Endodermal cell (in vitro differentiated cells): Measurements from ENCODE around the gene KRT1. TPM values are rescaled to one million over a fixed set of nuclear protein-coding genes. Genes with fewer than 3 reads are reported as not detected.

Experiments used
- DNase-seq: peaks from one replicate; pipeline ENCODE4 v3.0.0-alpha.2; 2017
- H3K27ac ChIP-seq: 2 replicates; pipeline ENCODE4 v1.5.1; 2013; ENCODE audit warnings: mild to moderate bottlenecking, low read depth, low read length, moderate library complexity
- H3K27me3 ChIP-seq: 2 replicates; pipeline ENCODE4 v1.6.1; 2013; ENCODE audit warnings: mild to moderate bottlenecking, low read length, moderate library complexity; ENCODE audit not compliant: insufficient read depth, control insufficient read depth, poor library complexity, severe bottlenecking
- H3K36me3 ChIP-seq: 2 replicates; pipeline ENCODE4 v1.7.0; 2013; ENCODE audit warnings: mild to moderate bottlenecking, low read length, moderate library complexity; ENCODE audit not compliant: control insufficient read depth, insufficient read depth
- H3K4me1 ChIP-seq: one replicate; pipeline ENCODE4 v1.7.0; 2013; ENCODE audit warnings: low read length; ENCODE audit not compliant: control insufficient read depth, insufficient read depth
- H3K4me3 ChIP-seq: 2 replicates; pipeline ENCODE4 v1.5.1; 2013; ENCODE audit warnings: mild to moderate bottlenecking, low read length, moderate library complexity
- H3K9ac ChIP-seq: 2 replicates; pipeline ENCODE4 v1.6.1; 2013; ENCODE audit warnings: mild to moderate bottlenecking, low read length, moderate library complexity; ENCODE audit not compliant: poor library complexity, severe bottlenecking; ENCODE audit errors: extremely low read depth
- H3K9me3 ChIP-seq: 2 replicates; pipeline ENCODE4 v1.6.1; 2013; ENCODE audit warnings: mild to moderate bottlenecking, low read length, moderate library complexity; ENCODE audit not compliant: control insufficient read depth
- H3K27ac Mint-ChIP-seq: 2 replicates; pipeline ENCODE4 v1.8.0; 2020; ENCODE audit warnings: mixed read lengths
- H3K27me3 Mint-ChIP-seq: 2 replicates; pipeline ENCODE4 v1.8.0; 2021; ENCODE audit warnings: mild to moderate bottlenecking, mixed read lengths; ENCODE audit not compliant: insufficient read depth
- H3K36me3 Mint-ChIP-seq: 2 replicates; pipeline ENCODE4 v1.8.0; 2020; ENCODE audit warnings: low read depth, mixed read lengths
- H3K4me1 Mint-ChIP-seq: 2 replicates; pipeline ENCODE4 v1.8.0; 2020; ENCODE audit warnings: mixed read lengths
- H3K4me3 Mint-ChIP-seq: 2 replicates; pipeline ENCODE4 v1.8.0; 2020; ENCODE audit warnings: mild to moderate bottlenecking, moderate library complexity, mixed read lengths
- H3K9me3 Mint-ChIP-seq: 2 replicates; pipeline ENCODE4 v1.8.0; 2020; ENCODE audit warnings: mild to moderate bottlenecking, mixed read lengths
- CTCF ChIP-seq: fragments of 200-600 bp; sonication (generic); conservative IDR thresholded peaks from 2 replicates; pipeline ENCODE4 v1.5.0; 2021; ENCODE audit warnings: antibody characterized with exemption, mild to moderate bottlenecking
- WGBS, 2 experiments: methylation state at CpG; one replicate each; pipeline versions ENCODE4 v1.1.5 to v1.1.7; 2013; ENCODE audit warnings: missing lambda C conversion rate in 2 of 2, mixed read lengths in 1 of 2; ENCODE audit not compliant: insufficient coverage in 1 of 2, insufficient read length in 1 of 2; 5-methylcytosine and 5-hydroxymethylcytosine counted together
- total RNA-seq, 2 donors: library from RNA; stranded (reverse); fragmentation: NEBNext Ultra II Directional in 1 of 2; extraction: Animal tissue kit (Norgen Biotek cat#: 25700) in 1 of 2; gene quantifications; 2 replicates in 1 of 2; 3 replicates in 1 of 2; pipeline ENCODE4 v1.2.1, GENCODE V29; 2021

Gene KRT1
- total RNA-seq, 2 donors from 2014 or later: not detected

GRCh38 chr12:52679875-52680274 is 332 bp downstream of the KRT1 start:
- H3K9me3 Mint-ChIP-seq: no peaks in the 10 kb centered on the region
- no peak overlapping the region for H3K27ac ChIP-seq
- H3K4me1 ChIP-seq: no peaks in the 10 kb centered on the region
- H3K36me3 ChIP-seq: no peaks in the 10 kb centered on the region
- no peak overlapping the region for H3K4me3 ChIP-seq
- 93% methylated on average over 5 of the region's 5 CpGs; no CpG with 5 or more reads in 1 of the 2 experiments for WGBS, 2 experiments
- no peak for TF ChIP-seq CTCF
- H3K27ac Mint-ChIP-seq: no peak overlapping the region
- no peaks in the 10 kb centered on the region for H3K4me1 Mint-ChIP-seq
- DNase-seq: no peak
- H3K4me3 Mint-ChIP-seq: no peak overlapping the region
- H3K9ac ChIP-seq: no peak overlapping the region
- peaks cover 58% of the 10 kb centered on the region for H3K27me3 ChIP-seq
- H3K9me3 ChIP-seq: no peaks in the 10 kb centered on the region
- peaks cover 40% of the 10 kb centered on the region for H3K27me3 Mint-ChIP-seq
- no peaks in the 10 kb centered on the region for H3K36me3 Mint-ChIP-seq

GRCh38 chr12:52677671-52678070 is 2.5 kb downstream of the KRT1 start:
- 85% methylated on average over 1 of the region's 1 CpG; no CpG with 5 or more reads in 1 of the 2 experiments for WGBS, 2 experiments
- TF ChIP-seq CTCF: no peak
- peaks cover 44% of the 10 kb centered on the region for H3K27me3 Mint-ChIP-seq

GRCh38 chr12:52677126-52677525 is 3.1 kb downstream of the KRT1 start:
- H3K27ac ChIP-seq: no peak overlapping the region
- WGBS, 2 experiments: 60 to 89% methylated on average over 2 to 5 of the region's 5 CpGs
- H3K9ac ChIP-seq: no peak overlapping the region
- no peak overlapping the region for H3K27ac Mint-ChIP-seq
- H3K27me3 Mint-ChIP-seq: peaks cover 43% of the 10 kb centered on the region
- TF ChIP-seq CTCF: no peak
- no peak overlapping the region for H3K4me3 Mint-ChIP-seq
- H3K9me3 ChIP-seq: no peaks in the 10 kb centered on the region
- DNase-seq: no peak
- no peaks in the 10 kb centered on the region for H3K4me1 Mint-ChIP-seq
- no peak overlapping the region for H3K4me3 ChIP-seq
- peaks cover 72% of the 10 kb centered on the region for H3K27me3 ChIP-seq
- H3K9me3 Mint-ChIP-seq: no peaks in the 10 kb centered on the region
- no peaks in the 10 kb centered on the region for H3K36me3 ChIP-seq
- no peaks in the 10 kb centered on the region for H3K4me1 ChIP-seq
- no peaks in the 10 kb centered on the region for H3K36me3 Mint-ChIP-seq

More at GRCh38 chr12:52677671-52678070, 2.5 kb downstream of the KRT1 start:
- Mint-ChIP-seq H3K4me1 (no peaks in the 10 kb centered on the region), H3K27ac (no peak overlapping the region), H3K36me3 (no peaks in the 10 kb centered on the region), H3K4me3 (no peak overlapping the region), H3K9me3 (no peaks in the 10 kb centered on the region)
- no peaks in the 10 kb centered on the region for H3K36me3 ChIP-seq
- no peaks in the 10 kb centered on the region for H3K4me1 ChIP-seq
- H3K27me3 ChIP-seq: peaks cover 78% of the 10 kb centered on the region
- H3K9me3 ChIP-seq: no peaks in the 10 kb centered on the region
- no peak overlapping the region for H3K4me3 ChIP-seq
- no peak overlapping the region for H3K27ac ChIP-seq
- no peak overlapping the region for H3K9ac ChIP-seq
- no peak for DNase-seq
